Ishikawa (cell line): ENCODE measurements around the gene PIP4K2A.

Experiments
- CEBPB ChIP-seq: IDR thresholded peaks from 2 replicates; pipeline ENCODE4 v1.6.1; 2012
- EGR1 ChIP-seq: IDR thresholded peaks from 2 replicates; pipeline ENCODE4 v1.6.1; 2012
- EP300 ChIP-seq: IDR thresholded peaks from 2 replicates; pipeline ENCODE4 v1.6.1; 2012; ENCODE audit warnings: borderline replicate concordance
- FOXM1 ChIP-seq: IDR thresholded peaks from 2 replicates; pipeline ENCODE4 v1.6.1; 2012; ENCODE audit warnings: low read depth, borderline replicate concordance
- RAD21 ChIP-seq: IDR thresholded peaks from 2 replicates; pipeline ENCODE4 v1.6.1; 2012; ENCODE audit warnings: low read depth
- TAF1 ChIP-seq: IDR thresholded peaks from 2 replicates; pipeline ENCODE4 v1.6.1; 2012; ENCODE audit warnings: low read depth, mild to moderate bottlenecking
- TCF12 ChIP-seq: IDR thresholded peaks from 2 replicates; pipeline ENCODE4 v1.6.1; 2012; ENCODE audit warnings: low read depth
- TF ChIP-seq, protein P1 (sequence below): IDR thresholded peaks from 2 replicates; pipeline ENCODE4 v1.6.1; 2012; ENCODE audit warnings: low read depth, mild to moderate bottlenecking
- TF ChIP-seq, protein P2 (sequence below): IDR thresholded peaks from 2 replicates; pipeline ENCODE4 v1.6.1; 2012

DNA sequence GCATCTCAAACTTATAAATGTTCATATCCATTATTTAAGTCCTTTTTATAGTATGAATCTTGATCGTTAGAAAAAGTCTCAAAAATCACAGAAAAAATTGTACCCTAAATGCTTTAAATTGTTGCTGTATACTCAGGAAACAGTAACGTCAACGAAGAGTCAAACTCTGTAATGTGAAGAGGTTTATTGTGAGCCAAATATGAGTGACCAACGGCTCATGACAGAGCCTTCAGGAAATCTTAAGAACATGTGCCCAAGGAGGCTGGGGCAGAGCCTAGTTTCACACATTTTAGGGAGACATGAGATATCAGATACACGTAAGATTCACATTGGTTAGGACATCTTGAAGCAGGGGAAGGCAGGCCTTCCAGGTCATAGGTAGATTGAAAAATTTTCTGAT, 86.1 kb downstream of the PIP4K2A start:
- TF ChIP-seq FOXM1 = no peak
- TF ChIP-seq CEBPB = no peak
- TF ChIP-seq TAF1 = no peak
- TF ChIP-seq EP300 = no peak
- TF ChIP-seq RAD21 = no peak
- TF ChIP-seq, protein P1, sequence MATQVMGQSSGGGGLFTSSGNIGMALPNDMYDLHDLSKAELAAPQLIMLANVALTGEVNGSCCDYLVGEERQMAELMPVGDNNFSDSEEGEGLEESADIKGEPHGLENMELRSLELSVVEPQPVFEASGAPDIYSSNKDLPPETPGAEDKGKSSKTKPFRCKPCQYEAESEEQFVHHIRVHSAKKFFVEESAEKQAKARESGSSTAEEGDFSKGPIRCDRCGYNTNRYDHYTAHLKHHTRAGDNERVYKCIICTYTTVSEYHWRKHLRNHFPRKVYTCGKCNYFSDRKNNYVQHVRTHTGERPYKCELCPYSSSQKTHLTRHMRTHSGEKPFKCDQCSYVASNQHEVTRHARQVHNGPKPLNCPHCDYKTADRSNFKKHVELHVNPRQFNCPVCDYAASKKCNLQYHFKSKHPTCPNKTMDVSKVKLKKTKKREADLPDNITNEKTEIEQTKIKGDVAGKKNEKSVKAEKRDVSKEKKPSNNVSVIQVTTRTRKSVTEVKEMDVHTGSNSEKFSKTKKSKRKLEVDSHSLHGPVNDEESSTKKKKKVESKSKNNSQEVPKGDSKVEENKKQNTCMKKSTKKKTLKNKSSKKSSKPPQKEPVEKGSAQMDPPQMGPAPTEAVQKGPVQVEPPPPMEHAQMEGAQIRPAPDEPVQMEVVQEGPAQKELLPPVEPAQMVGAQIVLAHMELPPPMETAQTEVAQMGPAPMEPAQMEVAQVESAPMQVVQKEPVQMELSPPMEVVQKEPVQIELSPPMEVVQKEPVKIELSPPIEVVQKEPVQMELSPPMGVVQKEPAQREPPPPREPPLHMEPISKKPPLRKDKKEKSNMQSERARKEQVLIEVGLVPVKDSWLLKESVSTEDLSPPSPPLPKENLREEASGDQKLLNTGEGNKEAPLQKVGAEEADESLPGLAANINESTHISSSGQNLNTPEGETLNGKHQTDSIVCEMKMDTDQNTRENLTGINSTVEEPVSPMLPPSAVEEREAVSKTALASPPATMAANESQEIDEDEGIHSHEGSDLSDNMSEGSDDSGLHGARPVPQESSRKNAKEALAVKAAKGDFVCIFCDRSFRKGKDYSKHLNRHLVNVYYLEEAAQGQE = no peak
- TF ChIP-seq TCF12 = no peak
- TF ChIP-seq EGR1 = no peak
- TF ChIP-seq, protein P2, sequence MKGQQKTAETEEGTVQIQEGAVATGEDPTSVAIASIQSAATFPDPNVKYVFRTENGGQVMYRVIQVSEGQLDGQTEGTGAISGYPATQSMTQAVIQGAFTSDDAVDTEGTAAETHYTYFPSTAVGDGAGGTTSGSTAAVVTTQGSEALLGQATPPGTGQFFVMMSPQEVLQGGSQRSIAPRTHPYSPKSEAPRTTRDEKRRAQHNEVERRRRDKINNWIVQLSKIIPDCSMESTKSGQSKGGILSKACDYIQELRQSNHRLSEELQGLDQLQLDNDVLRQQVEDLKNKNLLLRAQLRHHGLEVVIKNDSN = no peak
